SK-N-SH (cell line): ENCODE measurements around the gene KLF16. TPM values are rescaled to one million over a fixed set of nuclear protein-coding genes. Genes with fewer than 3 reads are reported as not detected.

Source experiments
- CTCF ChIA-PET: fragments of 300-600, 350-600 bp; formaldehyde crosslinking; extraction: SDS; loops from one replicate; lab custom pipeline; 2021; lab: Yijun Ruan, JAX
- POLR2A ChIA-PET: fragments of 350-600 bp; sonication (Branson Sonifier 250); formaldehyde crosslinking; extraction: SDS; loops from one replicate; lab custom pipeline; 2020; ENCODE audit warnings: antibody characterized with exemption, inconsistent platforms; lab: Yijun Ruan, JAX
- DNase-seq: peaks from one replicate; pipeline ENCODE4 v3.0.0; 2012
- H2AFZ ChIP-seq: fragments of 200-600 bp; sonication (generic); 2 replicates; pipeline ENCODE4 v1.8.1; 2016; ENCODE audit warnings: antibody characterized with exemption, mild to moderate bottlenecking, low read depth
- H3F3A ChIP-seq: fragments of 200-600 bp; sonication (generic); replicated peaks from 2 replicates; pipeline ENCODE3; 2016; ENCODE audit warnings: antibody characterized with exemption, mild to moderate bottlenecking; ENCODE audit not compliant: insufficient read depth
- H3K27ac ChIP-seq, 2 experiments: fragments of 200-500 bp in 1 of 2; fragments of 200-600 bp in 1 of 2; sonication (Bioruptor generic) in 1 of 2; sonication (generic), shearing (Covaris generic) in 1 of 2; 2 replicates each; pipeline versions ENCODE4 v1.5.1 to v1.6.1; 2014 to 2016; ENCODE audit warnings: low read depth in 2 of 2, inconsistent platforms in 1 of 2, low read length in 1 of 2, mild to moderate bottlenecking in 1 of 2, mixed read lengths in 1 of 2
- H3K27me3 ChIP-seq: fragments of 200-600 bp; sonication (generic), shearing (Covaris generic); 2 replicates; pipeline ENCODE4 v1.6.1; 2016; ENCODE audit warnings: mixed run types; ENCODE audit not compliant: insufficient read depth
- H3K36me3 ChIP-seq, 2 experiments: fragments of 200-500 bp in 1 of 2; fragments of 200-600 bp in 1 of 2; sonication (Bioruptor generic) in 1 of 2; sonication (generic) in 1 of 2; replicated peaks in 1 of 2; 2 replicates each; pipeline versions ENCODE3 to v1.5.1; 2014 to 2016; ENCODE audit warnings: low read length in 1 of 2, mild to moderate bottlenecking in 1 of 2; ENCODE audit not compliant: insufficient read depth in 2 of 2, control insufficient read depth in 1 of 2
- H3K4me1 ChIP-seq, 2 experiments: fragments of 200-500 bp in 1 of 2; fragments of 200-600 bp in 1 of 2; sonication (Bioruptor generic) in 1 of 2; sonication (generic), shearing (Covaris generic) in 1 of 2; 2 replicates each; pipeline versions ENCODE4 v1.5.1 to v1.6.1; 2014 to 2016; ENCODE audit warnings: low read depth in 1 of 2, low read length in 1 of 2, mixed run types in 1 of 2; ENCODE audit not compliant: insufficient read depth in 2 of 2, control insufficient read depth in 1 of 2
- H3K4me2 ChIP-seq: fragments of 200-600 bp; sonication (generic), shearing (Covaris generic); 2 replicates; pipeline ENCODE4 v1.6.1; 2017; ENCODE audit warnings: mixed run types
- H3K4me3 ChIP-seq, 2 experiments: fragments of 200-500 bp in 1 of 2; fragments of 200-600 bp in 1 of 2; sonication (Bioruptor generic) in 1 of 2; sonication (generic), shearing (Covaris generic) in 1 of 2; 2 replicates each; pipeline versions ENCODE4 v1.5.1 to v1.8.1; 2014 to 2016; ENCODE audit warnings: low read depth in 2 of 2, inconsistent platforms in 1 of 2, low read length in 1 of 2, mild to moderate bottlenecking in 1 of 2, mixed read lengths in 1 of 2, moderate library complexity in 1 of 2
- H3K79me2 ChIP-seq: fragments of 200-600 bp; sonication (generic); 2 replicates; pipeline ENCODE4 v1.8.1; 2017; ENCODE audit warnings: mild to moderate bottlenecking; ENCODE audit not compliant: insufficient read depth
- H3K9ac ChIP-seq: fragments of 200-600 bp; sonication (generic); 2 replicates; pipeline ENCODE4 v1.6.1; 2017; ENCODE audit warnings: mixed run types
- H3K9me2 ChIP-seq: fragments of 200-600 bp; sonication (generic); 2 replicates; pipeline ENCODE4 v1.6.1; 2017; ENCODE audit warnings: mixed run types
- H3K9me3 ChIP-seq: fragments of 200-600 bp; sonication (generic); 2 replicates; pipeline ENCODE4 v1.6.1; 2017; ENCODE audit warnings: mixed run types, mild to moderate bottlenecking, moderate library complexity
- H4K20me1 ChIP-seq: fragments of 200-600 bp; sonication (generic); 2 replicates; pipeline ENCODE4 v1.6.1; 2017; ENCODE audit warnings: mild to moderate bottlenecking, mixed run types; ENCODE audit not compliant: insufficient read depth
- CHD2 ChIP-seq: fragments of 150-350 bp; IDR thresholded peaks from 2 replicates; pipeline ENCODE4 v1.6.1; 2018; ENCODE audit warnings: low read length; ENCODE audit not compliant: partially characterized antibody
- CTCF ChIP-seq: fragments of 200-600 bp; sonication (generic); IDR thresholded peaks from 2 replicates; pipeline ENCODE4 v1.6.1; 2017; ENCODE audit warnings: antibody characterized with exemption, mild to moderate bottlenecking, moderate library complexity
- EZH2phosphoT487 ChIP-seq: fragments of 200-600 bp; sonication (generic); IDR thresholded peaks from 2 replicates; pipeline ENCODE4 v1.6.1; 2017; ENCODE audit warnings: low read depth, mixed run types, mild to moderate bottlenecking, antibody characterized with exemption, moderate library complexity, borderline replicate concordance
- GABPA ChIP-seq: IDR thresholded peaks from 2 replicates; pipeline ENCODE4 v1.4.0; 2012; ENCODE audit warnings: low read depth, mild to moderate bottlenecking
- JUND ChIP-seq: IDR thresholded peaks from 2 replicates; pipeline ENCODE4 v1.4.0; 2012
- MEF2A ChIP-seq: IDR thresholded peaks from 2 replicates; pipeline ENCODE4 v1.4.0; 2012; ENCODE audit warnings: low read depth, borderline replicate concordance
- RAD21 ChIP-seq: IDR thresholded peaks from 2 replicates; pipeline ENCODE4 v1.6.1; 2012; ENCODE audit warnings: mild to moderate bottlenecking, low read length
- RCOR1 ChIP-seq: fragments of 150-350 bp; IDR thresholded peaks from 2 replicates; pipeline ENCODE4 v1.6.1; 2017; ENCODE audit warnings: antibody characterized with exemption, low read length
- SIN3A ChIP-seq: IDR thresholded peaks from 2 replicates; pipeline ENCODE4 v1.6.1; 2012; ENCODE audit warnings: low read depth, mild to moderate bottlenecking, low read length, moderate library complexity, borderline replicate concordance
- TCF12 ChIP-seq: IDR thresholded peaks from 2 replicates; pipeline ENCODE4 v1.4.0; 2012
- TEAD4 ChIP-seq: IDR thresholded peaks from 2 replicates; pipeline ENCODE4 v1.4.0; 2012; ENCODE audit warnings: mild to moderate bottlenecking, borderline replicate concordance; ENCODE audit not compliant: insufficient read depth
- USF1 ChIP-seq: IDR thresholded peaks from 2 replicates; pipeline ENCODE4 v1.4.0; 2012; ENCODE audit warnings: low read depth, borderline replicate concordance
- YY1 ChIP-seq: IDR thresholded peaks from 2 replicates; pipeline ENCODE4 v1.4.0; 2012; ENCODE audit warnings: low read depth, mild to moderate bottlenecking
- WGBS: methylation state at CpG from one replicate; pipeline ENCODE4 v1.1.6; 2017; ENCODE audit warnings: low lambda C conversion rate; 5-methylcytosine and 5-hydroxymethylcytosine counted together
- polyA plus RNA-seq, 3 experiments: library from polyadenylated mRNA; depleted of rRNA; stranded (reverse); fragments of >200 nt; gene quantifications; 2 replicates each; pipeline ENCODE4 v1.2.3, GENCODE V29; 2012
- TF ChIP-seq, protein P1 (sequence below): IDR thresholded peaks from 2 replicates; pipeline ENCODE4; 2012
- TF ChIP-seq, protein P2 (sequence below): IDR thresholded peaks from 2 replicates; pipeline ENCODE4 v1.6.1; 2012; ENCODE audit warnings: mild to moderate bottlenecking, low read depth, low read length, moderate library complexity
- TF ChIP-seq, protein P3 (sequence below): fragments of 150-350 bp; IDR thresholded peaks from 2 replicates; pipeline ENCODE4 v1.6.1; 2016; ENCODE audit warnings: mild to moderate bottlenecking, low read depth, low read length

The KLF16 gene
- polyA plus RNA-seq, 1 of the 3 experiments (the other 2 are of a cell fraction), result 16.1 TPM

DNA sequence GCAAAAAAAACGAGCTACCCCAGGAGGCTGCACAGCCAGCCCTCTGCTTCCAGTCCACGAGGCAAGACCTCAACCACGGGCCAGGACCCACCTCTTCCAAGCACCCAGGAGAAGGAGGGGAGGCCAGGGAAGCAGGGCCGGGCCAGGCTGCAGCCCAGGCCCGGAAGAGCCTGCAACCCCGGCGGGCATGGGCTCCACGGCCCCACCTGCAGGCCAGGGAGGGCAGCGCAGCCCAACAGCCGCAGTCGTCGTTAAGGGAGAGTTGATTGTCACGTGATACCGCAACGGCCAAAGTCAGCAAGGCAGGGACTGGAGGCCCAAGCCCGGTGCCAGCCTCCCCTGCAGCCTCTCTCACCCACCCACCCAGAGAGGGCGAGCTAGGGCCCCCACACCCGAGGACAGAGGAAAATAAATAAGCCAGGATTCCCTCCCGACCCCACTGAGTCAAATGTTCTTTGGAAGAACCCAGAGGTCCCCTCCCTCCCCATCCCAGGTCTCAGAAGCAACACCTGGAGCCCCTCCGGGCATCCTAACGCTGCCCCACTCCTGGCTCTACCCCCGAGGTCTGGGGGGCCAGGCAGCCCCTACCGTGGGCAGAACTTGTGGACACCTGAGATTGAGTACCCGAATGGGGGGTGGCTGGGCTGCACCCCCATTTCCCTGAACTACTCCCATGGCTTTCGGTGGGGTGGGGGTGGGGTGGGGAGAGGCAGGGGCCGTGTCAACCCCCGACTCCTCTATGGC is 9.9 kb downstream of the KLF16 start:
- CTCF ChIA-PET, result interaction anchor here (0.6 to 2.8 kb wide), 4 partner anchors 11 to 102 kb away, joined by 3 to 11 read pairs (median 6); no protein-coding TSS in a partner anchor
- peaks cover 92% of the 10 kb centered on the region for H4K20me1 ChIP-seq
- WGBS, result 68% methylated on average over 23 of the region's 27 CpGs

More for the DNA sequence above, 9.9 kb downstream of the KLF16 start:
- peaks cover 28% of the 10 kb centered on the region for H3F3A ChIP-seq
- POLR2A ChIA-PET, result no interaction called here
- no peaks in the 10 kb centered on the region for H3K27me3 ChIP-seq
- DNase-seq, result peak; percentile 85
- no peaks in the 10 kb centered on the region for H3K9me2 ChIP-seq
- H3K79me2 ChIP-seq, result peaks cover 81% of the 10 kb centered on the region
- no peak overlapping the region for H3K9ac ChIP-seq
- H3K4me1 ChIP-seq, result peaks cover 23 to 36% of the 10 kb centered on the region in 2 experiments; a peak in 3 of 4 replicates
- no peak overlapping the region for H3K4me3 ChIP-seq
- H3K27ac ChIP-seq, result peak overlapping the region in 1 of 2 experiments; percentile 6; a peak in 1 of 4 replicates
- H3K4me2 ChIP-seq, result no peak overlapping the region
- no peaks in the 10 kb centered on the region for H3K9me3 ChIP-seq
- peaks cover 3 to 6% of the 10 kb centered on the region in 2 experiments for H3K36me3 ChIP-seq
- no peak overlapping the region for H2AFZ ChIP-seq
- TF ChIP-seq GABPA, result no peak
- 0 out of 2 replicates have a peak, but pooled peaks have one; percentile 14 for TF ChIP-seq RCOR1
- no peak for TF ChIP-seq SIN3A
- TF ChIP-seq USF1, result no peak; the same call in 1 of the 2 replicates
- TF ChIP-seq, protein P1, sequence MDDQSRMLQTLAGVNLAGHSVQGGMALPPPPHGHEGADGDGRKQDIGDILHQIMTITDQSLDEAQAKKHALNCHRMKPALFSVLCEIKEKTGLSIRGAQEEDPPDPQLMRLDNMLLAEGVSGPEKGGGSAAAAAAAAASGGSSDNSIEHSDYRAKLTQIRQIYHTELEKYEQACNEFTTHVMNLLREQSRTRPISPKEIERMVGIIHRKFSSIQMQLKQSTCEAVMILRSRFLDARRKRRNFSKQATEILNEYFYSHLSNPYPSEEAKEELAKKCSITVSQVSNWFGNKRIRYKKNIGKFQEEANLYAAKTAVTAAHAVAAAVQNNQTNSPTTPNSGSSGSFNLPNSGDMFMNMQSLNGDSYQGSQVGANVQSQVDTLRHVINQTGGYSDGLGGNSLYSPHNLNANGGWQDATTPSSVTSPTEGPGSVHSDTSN, result no peak
- TF ChIP-seq TEAD4, result no peak
- peak; percentile 79 for TF ChIP-seq CTCF
- TF ChIP-seq JUND, result no peak
- no peak for TF ChIP-seq YY1
- no peak for TF ChIP-seq TCF12
- TF ChIP-seq, protein P2, sequence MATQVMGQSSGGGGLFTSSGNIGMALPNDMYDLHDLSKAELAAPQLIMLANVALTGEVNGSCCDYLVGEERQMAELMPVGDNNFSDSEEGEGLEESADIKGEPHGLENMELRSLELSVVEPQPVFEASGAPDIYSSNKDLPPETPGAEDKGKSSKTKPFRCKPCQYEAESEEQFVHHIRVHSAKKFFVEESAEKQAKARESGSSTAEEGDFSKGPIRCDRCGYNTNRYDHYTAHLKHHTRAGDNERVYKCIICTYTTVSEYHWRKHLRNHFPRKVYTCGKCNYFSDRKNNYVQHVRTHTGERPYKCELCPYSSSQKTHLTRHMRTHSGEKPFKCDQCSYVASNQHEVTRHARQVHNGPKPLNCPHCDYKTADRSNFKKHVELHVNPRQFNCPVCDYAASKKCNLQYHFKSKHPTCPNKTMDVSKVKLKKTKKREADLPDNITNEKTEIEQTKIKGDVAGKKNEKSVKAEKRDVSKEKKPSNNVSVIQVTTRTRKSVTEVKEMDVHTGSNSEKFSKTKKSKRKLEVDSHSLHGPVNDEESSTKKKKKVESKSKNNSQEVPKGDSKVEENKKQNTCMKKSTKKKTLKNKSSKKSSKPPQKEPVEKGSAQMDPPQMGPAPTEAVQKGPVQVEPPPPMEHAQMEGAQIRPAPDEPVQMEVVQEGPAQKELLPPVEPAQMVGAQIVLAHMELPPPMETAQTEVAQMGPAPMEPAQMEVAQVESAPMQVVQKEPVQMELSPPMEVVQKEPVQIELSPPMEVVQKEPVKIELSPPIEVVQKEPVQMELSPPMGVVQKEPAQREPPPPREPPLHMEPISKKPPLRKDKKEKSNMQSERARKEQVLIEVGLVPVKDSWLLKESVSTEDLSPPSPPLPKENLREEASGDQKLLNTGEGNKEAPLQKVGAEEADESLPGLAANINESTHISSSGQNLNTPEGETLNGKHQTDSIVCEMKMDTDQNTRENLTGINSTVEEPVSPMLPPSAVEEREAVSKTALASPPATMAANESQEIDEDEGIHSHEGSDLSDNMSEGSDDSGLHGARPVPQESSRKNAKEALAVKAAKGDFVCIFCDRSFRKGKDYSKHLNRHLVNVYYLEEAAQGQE, result no peak
- TF ChIP-seq MEF2A, result no peak
- TF ChIP-seq, protein P3, sequence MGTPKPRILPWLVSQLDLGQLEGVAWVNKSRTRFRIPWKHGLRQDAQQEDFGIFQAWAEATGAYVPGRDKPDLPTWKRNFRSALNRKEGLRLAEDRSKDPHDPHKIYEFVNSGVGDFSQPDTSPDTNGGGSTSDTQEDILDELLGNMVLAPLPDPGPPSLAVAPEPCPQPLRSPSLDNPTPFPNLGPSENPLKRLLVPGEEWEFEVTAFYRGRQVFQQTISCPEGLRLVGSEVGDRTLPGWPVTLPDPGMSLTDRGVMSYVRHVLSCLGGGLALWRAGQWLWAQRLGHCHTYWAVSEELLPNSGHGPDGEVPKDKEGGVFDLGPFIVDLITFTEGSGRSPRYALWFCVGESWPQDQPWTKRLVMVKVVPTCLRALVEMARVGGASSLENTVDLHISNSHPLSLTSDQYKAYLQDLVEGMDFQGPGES, result no peak
- TF ChIP-seq CHD2, result no peak
- no peak for TF ChIP-seq RAD21
- no peak for TF ChIP-seq EZH2phosphoT487
